ENCODE results near the gene DNAJC3. TPM values are rescaled to one million over a fixed set of nuclear protein-coding genes. Genes with fewer than 3 reads are reported as not detected.

The DNAJC3 gene
- total and polyA plus RNA-seq, 2 of the 8 experiments (the other 6 are each of a cell fraction or from before 2014, with no cell fraction given): 4.3 to 24.1 TPM

- H2BK5ac ChIP-seq (ENCODE audit: low read depth, low read length): no peak overlapping the region
- no peak overlapping the region for H2BK15ac ChIP-seq (ENCODE audit: low read length)
- H4K20me1 ChIP-seq (replicated peaks in 1 of 2; ENCODE audit: control insufficient read depth in 1 of 2, insufficient read depth in 2 of 2, low read length in 2 of 2): no peaks in the 10 kb centered on the region
- no peak for FAIRE-seq
- TF ChIP-seq SAP30 (IDR thresholded peaks at IDR 0.05; ENCODE audit: insufficient read depth, insufficient replicate concordance, low read length): no peak
- no peak for TF ChIP-seq HDAC2 (IDR thresholded peaks at IDR 0.05; ENCODE audit: borderline replicate concordance in 1 of 2, low read depth in 2 of 2, low read length in 2 of 2)
- TF ChIP-seq USF2 (IDR thresholded peaks at IDR 0.05; ENCODE audit: low read length): no peak
- no peak for TF ChIP-seq MAX (IDR thresholded peaks at IDR 0.05)
- no peak for TF ChIP-seq CBX8 (IDR thresholded peaks at IDR 0.05; ENCODE audit: borderline replicate concordance, low read depth, low read length)
- TF ChIP-seq TBP (IDR thresholded peaks at IDR 0.05; ENCODE audit: low read depth, low read length): no peak
- H3K23me2 ChIP-seq (ENCODE audit: low read depth, low read length): no peaks in the 10 kb centered on the region
- H3K27me3 ChIP-seq (replicated peaks in 1 of 4; ENCODE audit: control insufficient read depth in 3 of 4, extremely low read depth in 1 of 4, insufficient read depth in 3 of 4, low read length in 3 of 4): no peaks in the 10 kb centered on the region
- no peak overlapping the region for H3K27ac ChIP-seq (ENCODE audit: low read depth, low read length)
- no peaks in the 10 kb centered on the region for H3K79me2 ChIP-seq (ENCODE audit: control insufficient read depth in 1 of 2, insufficient read depth in 2 of 2, low read length in 2 of 2)
- no peak overlapping the region for H3K18ac ChIP-seq (ENCODE audit: extremely low read depth, low read length)
- no peaks in the 10 kb centered on the region for H3K4me1 ChIP-seq (replicated peaks in 1 of 4; ENCODE audit: control insufficient read depth in 3 of 4, insufficient read depth in 4 of 4, low read length in 3 of 4)
- H3K4me2 ChIP-seq (ENCODE audit: insufficient read depth in 1 of 2, low read depth in 2 of 2, low read length in 2 of 2): no peak overlapping the region
- no peak overlapping the region for H4K91ac ChIP-seq (replicated peaks; ENCODE audit: insufficient read length, low read length)
- no peak overlapping the region for H3K4me3 ChIP-seq (ENCODE audit: extremely low read depth in 1 of 4, insufficient read depth in 2 of 4, low read depth in 3 of 4, low read length in 4 of 4)
- H3K36me3 ChIP-seq (ENCODE audit: control insufficient read depth in 2 of 4, insufficient read depth in 4 of 4, low read length in 3 of 4): no peaks in the 10 kb centered on the region; a peak in 1 of 8 replicates
- ChIA-PET POLR2A (ENCODE audit: partially characterized antibody) (no interaction called here), CTCF (ENCODE audit: partially characterized antibody) (no interaction called here)
- H3K79me1 ChIP-seq (ENCODE audit: low read depth, low read length): no peaks in the 10 kb centered on the region
- no peak overlapping the region for H3K14ac ChIP-seq (ENCODE audit: insufficient read length)
- no peak overlapping the region for H4K8ac ChIP-seq (ENCODE audit: extremely low read depth, insufficient read depth, low read length)
- H3K23ac ChIP-seq (ENCODE audit: insufficient read length): no peak overlapping the region
- H2BK12ac ChIP-seq (ENCODE audit: low read depth, low read length): no peak overlapping the region
- no peak overlapping the region for H3K4ac ChIP-seq (replicated peaks; ENCODE audit: insufficient read length, low read depth, low read length)
- H4K5ac ChIP-seq (ENCODE audit: insufficient read length, low read depth, low read length): no peak overlapping the region
- H3K9me3 ChIP-seq (ENCODE audit: insufficient read depth in 2 of 2, low read depth in 1 of 2, low read length in 1 of 2): peaks cover 0 to 3% of the 10 kb centered on the region in 2 experiments; a peak in 1 of 4 replicates
- no peak overlapping the region for H3K56ac ChIP-seq (replicated peaks; ENCODE audit: insufficient read length, low read depth, low read length)
- no peak for DNase-seq (ENCODE audit: low read depth in 1 of 2, low spot score in 2 of 2)
- H2BK120ac ChIP-seq (replicated peaks; ENCODE audit: low read depth, low read length): no peak overlapping the region
- no peak overlapping the region for H3K9ac ChIP-seq (replicated peaks in 1 of 4; ENCODE audit: extremely low read depth in 1 of 4, low read depth in 3 of 4, low read length in 3 of 4)
- H2BK20ac ChIP-seq (ENCODE audit: low read length): no peak overlapping the region
- no peak overlapping the region for H2AK5ac ChIP-seq (ENCODE audit: low read depth, low read length)
- no peak overlapping the region for H2AFZ ChIP-seq (ENCODE audit: low read length)
These were observed 129.0 kb downstream of the DNAJC3 start for GRCh38 chr13:95805921-95806320.
